GM21737 (cell line): ENCODE measurements around the gene LDB2.

Experiments
- ATAC-seq: cut with Tn5 transposase; IDR thresholded peaks from one replicate; pipeline ENCODE4 v1.9.1; 2021; ENCODE audit warnings: mild to moderate bottlenecking, moderate library complexity; ENCODE audit not compliant: unreplicated experiment

Gene LDB2

GRCh38 chr4:16884673-16885460, 13.6 kb downstream of the LDB2 start:
- ATAC-seq, result no peak

- ATAC-seq, result no peak
Measured at GRCh38 chr4:16883806-16884205, 14.6 kb downstream of the LDB2 start.

GRCh38 chr4:16881151-16881884, 17.1 kb downstream of the LDB2 start:
- ATAC-seq, result no peak

- no peak for ATAC-seq
Measured at GRCh38 chr4:16875487-16875886, 23.0 kb downstream of the LDB2 start.

GRCh38 chr4:16869594-16870245, 28.7 kb downstream of the LDB2 start:
- no peak for ATAC-seq

- ATAC-seq, result no peak
Measured at GRCh38 chr4:16868674-16869073, 29.8 kb downstream of the LDB2 start.

GRCh38 chr4:16867827-16868226, 30.6 kb downstream of the LDB2 start:
- ATAC-seq, result no peak

GRCh38 chr4:16866974-16867373, 31.5 kb downstream of the LDB2 start:
- ATAC-seq, result no peak

GRCh38 chr4:16865897-16866283, 32.6 kb downstream of the LDB2 start:
- no peak for ATAC-seq

GRCh38 chr4:16865209-16865896, 33.1 kb downstream of the LDB2 start:
- ATAC-seq, result no peak

- ATAC-seq, result no peak
Measured at GRCh38 chr4:16864199-16864598, 34.2 kb downstream of the LDB2 start.

- ATAC-seq, result no peak
Measured at GRCh38 chr4:16862697-16863096, 35.7 kb downstream of the LDB2 start.

- no peak for ATAC-seq
Measured at GRCh38 chr4:16860516-16860915, 37.9 kb downstream of the LDB2 start.

GRCh38 chr4:16859031-16859430, 39.4 kb downstream of the LDB2 start:
- no peak for ATAC-seq

GRCh38 chr4:16858275-16858752, 40.1 kb downstream of the LDB2 start:
- no peak for ATAC-seq

- no peak for ATAC-seq
Measured at GRCh38 chr4:16857425-16857824, 41.0 kb downstream of the LDB2 start.

- ATAC-seq, result no peak
Measured at GRCh38 chr4:16853640-16854039, 44.8 kb downstream of the LDB2 start.

- no peak for ATAC-seq
Measured at GRCh38 chr4:16852644-16853043, 45.8 kb downstream of the LDB2 start.

- no peak for ATAC-seq
Measured at GRCh38 chr4:16852228-16852627, 46.2 kb downstream of the LDB2 start.

GRCh38 chr4:16846540-16847117, 51.8 kb downstream of the LDB2 start:
- no peak for ATAC-seq
